A673 (cell line): ENCODE results near the gene ARL8A. TPM values are rescaled to one million over a fixed set of nuclear protein-coding genes. Genes with fewer than 3 reads are reported as not detected.

Experiments
- BruUV-seq: library from RNA; stranded (reverse); fragments of 400-500 nt; replicated peaks from 2 replicates; lab custom pipeline; 2021; lab: Mats Ljungman, UMichigan
- CTCF ChIA-PET: fragments of 300-600 bp; sonication (Branson Sonifier 250); formaldehyde crosslinking; loops from one replicate; lab custom pipeline; 2022; ENCODE audit warnings: antibody characterized with exemption; lab: Charles Lee
- POLR2A ChIA-PET: fragments of 300-600 bp; sonication (Branson Sonifier 250); formaldehyde crosslinking; loops from one replicate; lab custom pipeline; 2022; ENCODE audit warnings: antibody characterized with exemption; ENCODE audit not compliant: low non-redundant PET; lab: Charles Lee
- DNase-seq: peaks from one replicate; pipeline ENCODE4 v3.0.0-alpha.2; 2015; ENCODE audit warnings: low spot score
- H3K27ac ChIP-seq: fragments of 200-600 bp; sonication (generic); 2 replicates; pipeline ENCODE4 v1.5.1; 2016; ENCODE audit warnings: mixed run types, low read depth, mild to moderate bottlenecking, mixed read lengths, antibody characterized with exemption, low read length; ENCODE audit not compliant: poor library complexity, severe bottlenecking
- H3K27me3 ChIP-seq: fragments of 200-600 bp; sonication (generic); replicated peaks from 2 replicates; pipeline ENCODE4 v1.6.1; 2017; ENCODE audit warnings: mixed run types, low read depth, mild to moderate bottlenecking, mixed read lengths, antibody characterized with exemption, low read length; ENCODE audit not compliant: insufficient read depth, poor library complexity
- H3K36me3 ChIP-seq: fragments of 200-600 bp; sonication (generic); 2 replicates; pipeline ENCODE4 v1.6.1; 2016; ENCODE audit warnings: mixed run types, mild to moderate bottlenecking, mixed read lengths, antibody characterized with exemption, low read length; ENCODE audit not compliant: insufficient read depth, poor library complexity, severe bottlenecking
- H3K4me1 ChIP-seq: fragments of 200-600 bp; sonication (generic); 2 replicates; pipeline ENCODE4 v1.6.1; 2017; ENCODE audit warnings: mixed run types, mild to moderate bottlenecking, mixed read lengths, antibody characterized with exemption, low read length; ENCODE audit not compliant: insufficient read depth, poor library complexity, severe bottlenecking
- H3K4me3 ChIP-seq: fragments of 200-600 bp; sonication (generic); 2 replicates; pipeline ENCODE4 v1.5.1; 2016; ENCODE audit warnings: low read depth, mixed run types, mild to moderate bottlenecking, mixed read lengths, low read length; ENCODE audit not compliant: poor library complexity, severe bottlenecking
- H3K9me3 ChIP-seq: fragments of 200-600 bp; sonication (generic); 2 replicates; pipeline ENCODE4 v1.6.1; 2016; ENCODE audit warnings: mixed run types, low read depth, mild to moderate bottlenecking, mixed read lengths, antibody characterized with exemption, low read length; ENCODE audit not compliant: poor library complexity, severe bottlenecking
- CTCF ChIP-seq: fragments of 300-800, 200-600 bp; sonication (generic); conservative IDR thresholded peaks from 2 replicates; pipeline ENCODE4 v1.5.1; 2017; ENCODE audit warnings: low read depth, mild to moderate bottlenecking, antibody characterized with exemption, low read length, moderate library complexity, mixed read lengths
- EZH2 ChIP-seq: fragments of 200-600 bp; sonication (generic); IDR thresholded peaks from 2 replicates; pipeline ENCODE4 v1.6.1; 2017; ENCODE audit warnings: borderline replicate concordance, low read depth, mild to moderate bottlenecking, mixed read lengths, antibody characterized with exemption, low read length; ENCODE audit not compliant: poor library complexity, severe bottlenecking
- intact Hi-C: fragments of 100-400 bp; cut with micrococcal nuclease; formaldehyde crosslinking; loops from one replicate; pipeline ENCODE4 v1.10.0; 2022; ENCODE audit not compliant: unreplicated experiment
- total RNA-seq: library from RNA; stranded (reverse); gene quantifications from 2 replicates; pipeline ENCODE4 v1.2.3, GENCODE V29; 2021

ARL8A gene
- total RNA-seq, 1 experiment from 2014 or later, result 41.9 TPM

DNA sequence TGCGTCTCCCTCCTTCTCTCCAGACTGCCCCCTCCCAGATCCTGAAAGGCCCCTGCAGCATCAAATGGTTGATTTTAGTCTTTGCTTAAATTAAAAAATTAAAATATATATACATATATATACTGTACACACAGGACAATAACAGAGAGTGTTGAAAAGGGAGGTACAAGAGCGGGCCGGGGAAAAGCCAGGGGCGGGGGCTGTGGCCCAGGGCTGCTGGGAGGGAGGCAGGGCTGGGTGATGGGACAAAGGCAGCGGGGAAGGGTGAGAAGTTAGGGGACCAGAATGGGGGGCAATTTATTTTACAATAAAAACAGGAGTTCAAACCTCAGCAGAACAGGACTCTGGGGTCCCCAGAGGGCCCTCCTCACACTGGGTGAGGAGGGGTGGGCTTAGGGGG lies 10.5 kb downstream of the ARL8A start:
- no peak for DNase-seq
- H3K4me3 ChIP-seq, result no peak overlapping the region
- no TSS peak for BruUV-seq
- ChIA-PET CTCF (interaction anchor here (0.6 to 2.4 kb wide), 2 partner anchors 134 to 186 kb away, joined by 3 to 7 read pairs; no protein-coding TSS in a partner anchor), POLR2A (no interaction called here)
- H3K36me3 ChIP-seq, result peaks cover 20% of the 10 kb centered on the region
- no peaks in the 10 kb centered on the region for H3K4me1 ChIP-seq
- H3K27ac ChIP-seq, result no peak overlapping the region
- TF ChIP-seq CTCF (no peak), EZH2 (no peak)
- intact Hi-C loops, result loop anchor here (10.0 kb wide), 2 partner anchors 239 to 599 kb away; partner anchors contain the start of gene NAV1
- no peaks in the 10 kb centered on the region for H3K27me3 ChIP-seq
- no peaks in the 10 kb centered on the region for H3K9me3 ChIP-seq

GRCh38 chr1:202133496-202133895 lies 11.0 kb downstream of the ARL8A start:
- intact Hi-C loops, result loop anchor here (10.0 kb wide), 2 partner anchors 239 to 599 kb away; partner anchors contain the start of gene NAV1
- CTCF ChIA-PET, result no interaction called here

DNA sequence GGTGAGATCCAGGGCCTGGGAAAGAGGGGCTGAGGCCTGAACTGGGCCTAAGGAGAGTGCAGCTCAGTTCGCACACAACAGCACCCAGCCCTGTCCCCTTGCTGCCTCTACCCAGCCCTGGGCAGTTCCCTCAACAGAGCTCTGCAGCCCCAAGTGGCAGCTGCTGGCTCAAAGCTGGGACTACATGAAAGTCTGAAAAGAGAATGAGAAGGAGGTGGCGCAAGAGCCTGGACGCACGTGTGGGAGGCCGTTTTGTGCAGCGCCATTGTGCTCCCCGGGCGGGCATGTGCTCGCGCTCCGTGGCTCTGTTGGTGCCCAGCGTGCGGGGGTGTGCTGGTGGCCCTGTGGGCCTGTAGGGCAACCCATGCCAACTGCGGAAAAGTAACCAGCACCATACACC lies 11.5 kb downstream of the ARL8A start:
- CTCF ChIA-PET, result no interaction called here
- DNase-seq, result no peak
- Histone ChIP-seq H3K9me3 (no peaks in the 10 kb centered on the region), H3K27ac (no peak overlapping the region), H3K27me3 (no peaks in the 10 kb centered on the region), H3K4me1 (no peaks in the 10 kb centered on the region), H3K4me3 (no peak overlapping the region), H3K36me3 (peaks cover 20% of the 10 kb centered on the region)
- intact Hi-C loops, result loop anchor here (10.0 kb wide), 2 partner anchors 238 to 598 kb away; partner anchors contain the start of gene NAV1
- no peak for TF ChIP-seq CTCF
- no peak for TF ChIP-seq EZH2
- BruUV-seq, result no TSS peak
- POLR2A ChIA-PET, result no interaction called here

More at GRCh38 chr1:202133496-202133895, 11.0 kb downstream of the ARL8A start:
- Histone ChIP-seq H3K4me1 (no peaks in the 10 kb centered on the region), H3K27ac (no peak overlapping the region), H3K9me3 (no peaks in the 10 kb centered on the region), H3K4me3 (no peak overlapping the region), H3K27me3 (no peaks in the 10 kb centered on the region), H3K36me3 (peaks cover 20% of the 10 kb centered on the region)
- POLR2A ChIA-PET, result no interaction called here
- no TSS peak for BruUV-seq
- TF ChIP-seq CTCF (no peak), EZH2 (no peak)
- DNase-seq, result no peak
